ENCODE measurements around the gene WNT11. TPM values are rescaled to one million over a fixed set of nuclear protein-coding genes. Genes with fewer than 3 reads are reported as not detected.
A peak's percentile ranks its signal among the peaks of the same experiment; 100 is the strongest.

Gene WNT11
- total and polyA plus RNA-seq, 7 donors: 4.5 to 13.0 (median 6.5) TPM

- no peaks in the 10 kb centered on the region for H3K4me1 ChIP-seq
- H3K4me3 ChIP-seq: no peak overlapping the region
- TF ChIP-seq CTCF (IDR thresholded peaks at IDR 0.05): no peak
- no peaks in the 10 kb centered on the region for H3K36me3 ChIP-seq (ENCODE audit: insufficient read depth in 1 of 2, low read depth in 1 of 2)
- no peaks in the 10 kb centered on the region for H3K9me3 ChIP-seq
- ATAC-seq (no peak), DNase-seq (peak in 1 of 2 donors; percentile 4)
- intact Hi-C loops (cut with DNase I): loop anchor here in 1 of 2 donors (10.0 kb wide), 1 partner anchor 82 kb away; no protein-coding TSS in a partner anchor
- 93 to 96% (median 94%) methylated on average over 6 of the region's 6 CpGs for WGBS, 3 donors
- H3K27me3 ChIP-seq (ENCODE audit: insufficient read depth in 3 of 3, low read length in 2 of 3): no peaks in the 10 kb centered on the region
- no peak overlapping the region for H3K27ac ChIP-seq
Measured at GRCh38 chr11:76247091-76247490, 40.8 kb upstream of the WNT11 start.

DNA sequence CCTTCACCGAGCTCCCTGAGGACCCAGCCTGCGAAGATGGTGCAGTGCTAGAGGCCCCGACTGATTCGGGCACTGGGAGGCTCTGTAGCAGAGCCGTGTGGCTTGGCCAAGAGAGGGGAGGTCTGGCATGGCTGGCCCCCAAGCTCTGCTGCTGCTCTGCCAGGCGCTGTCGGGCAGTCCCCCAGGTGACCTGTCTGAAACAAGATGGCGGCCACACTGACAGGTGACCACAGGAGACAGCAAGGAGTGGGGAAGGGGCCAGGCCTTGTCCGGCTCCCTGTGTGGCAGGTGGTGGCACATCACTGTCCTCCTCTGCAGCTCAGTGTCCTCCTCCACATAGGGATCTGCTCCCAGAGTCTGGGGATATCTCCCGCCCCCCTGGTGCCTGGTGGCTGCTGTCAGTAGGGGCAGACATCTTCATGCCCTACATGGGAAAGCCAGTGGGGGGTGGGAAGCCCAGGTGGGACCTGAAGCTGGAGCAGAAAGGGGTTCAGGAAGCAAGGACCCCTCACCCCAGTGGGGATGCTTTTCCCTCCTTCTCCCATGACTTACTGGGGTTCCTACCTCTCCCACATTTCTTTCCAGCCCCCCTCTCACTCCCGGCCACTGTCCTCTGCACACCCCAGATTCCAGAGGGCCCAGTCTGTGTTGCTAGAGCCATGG is 40.1 kb upstream of the WNT11 start:
- no peak for ATAC-seq
- Histone ChIP-seq H3K9me3 (no peaks in the 10 kb centered on the region), H3K4me3 (no peak overlapping the region), H3K27me3 (ENCODE audit: insufficient read depth in 3 of 3, low read length in 2 of 3) (no peaks in the 10 kb centered on the region), H3K4me1 (no peaks in the 10 kb centered on the region), H3K36me3 (ENCODE audit: insufficient read depth in 1 of 2, low read depth in 1 of 2) (no peaks in the 10 kb centered on the region), H3K27ac (no peak overlapping the region)
- 94 to 98% (median 94%) methylated on average over 9 to 11 of the region's 11 CpGs for WGBS, 3 donors
- TF ChIP-seq CTCF (IDR thresholded peaks at IDR 0.05): no peak
- intact Hi-C loops (cut with DNase I): loop anchor here in 1 of 2 donors (10.0 kb wide), 1 partner anchor 82 kb away; no protein-coding TSS in a partner anchor
- peak in 1 of 2 donors; percentile 5 for DNase-seq

GRCh38 chr11:76245720-76246119 is 39.4 kb upstream of the WNT11 start:
- Histone ChIP-seq H3K9me3 (no peaks in the 10 kb centered on the region), H3K27ac (no peak overlapping the region), H3K27me3 (ENCODE audit: insufficient read depth in 3 of 3, low read length in 2 of 3) (no peaks in the 10 kb centered on the region), H3K4me3 (no peak overlapping the region), H3K36me3 (ENCODE audit: insufficient read depth in 1 of 2, low read depth in 1 of 2) (no peaks in the 10 kb centered on the region), H3K4me1 (no peaks in the 10 kb centered on the region)
- WGBS, 3 donors: 67 to 93% (median 76%) methylated on average over 2 of the region's 2 CpGs
- intact Hi-C loops (cut with DNase I): loop anchor here in 1 of 2 donors (10.0 kb wide), 1 partner anchor 81 kb away; no protein-coding TSS in a partner anchor
- DNase-seq: no peak
- ATAC-seq: no peak
- no peak for TF ChIP-seq CTCF (IDR thresholded peaks at IDR 0.05)

- intact Hi-C loops (cut with DNase I): loop anchor here in 1 of 2 donors (10.0 kb wide), 1 partner anchor 80 kb away; no protein-coding TSS in a partner anchor
- Histone ChIP-seq H3K4me3 (no peak overlapping the region), H3K27me3 (ENCODE audit: insufficient read depth in 3 of 3, low read length in 2 of 3) (no peaks in the 10 kb centered on the region), H3K36me3 (ENCODE audit: insufficient read depth in 1 of 2, low read depth in 1 of 2) (no peaks in the 10 kb centered on the region), H3K9me3 (no peaks in the 10 kb centered on the region), H3K4me1 (no peaks in the 10 kb centered on the region), H3K27ac (no peak overlapping the region)
- ATAC-seq (no peak), DNase-seq (peak in 1 of 2 donors; percentile 9)
- 74 to 86% (median 82%) methylated on average over 3 to 4 of the region's 4 CpGs for WGBS, 3 donors
- no peak for TF ChIP-seq CTCF (IDR thresholded peaks at IDR 0.05)
Measured at GRCh38 chr11:76244316-76244851, 38.1 kb upstream of the WNT11 start.
